Cerebellar nuclear complex (tissue), 1 donor: ENCODE data around the gene RAX2.

Experiments
- DNase-seq, 2 experiments: peaks; one replicate each; lab custom pipeline; 2025; lab: John Stamatoyannopoulos, UW

The RAX2 gene

GRCh38 chr19:3801412-3802096 lies 29.5 kb upstream of the RAX2 start:
- DNase-seq = no peak

GRCh38 chr19:3800996-3801395 lies 29.0 kb upstream of the RAX2 start:
- no peak for DNase-seq

- DNase-seq = no peak
These were observed 26.1 kb upstream of the RAX2 start for GRCh38 chr19:3798137-3798536.

GRCh38 chr19:3796358-3796757 lies 24.3 kb upstream of the RAX2 start:
- no peak for DNase-seq

GRCh38 chr19:3793799-3794198 lies 21.8 kb upstream of the RAX2 start:
- no peak for DNase-seq

- DNase-seq = no peak
These were observed 20.1 kb upstream of the RAX2 start for GRCh38 chr19:3792114-3792513.

GRCh38 chr19:3790941-3791340 lies 18.9 kb upstream of the RAX2 start:
- no peak for DNase-seq

GRCh38 chr19:3790209-3790734 lies 18.2 kb upstream of the RAX2 start:
- no peak for DNase-seq

GRCh38 chr19:3788996-3789778 lies 17.2 kb upstream of the RAX2 start:
- DNase-seq = no peak

GRCh38 chr19:3785938-3786824 lies 14.2 kb upstream of the RAX2 start, which contains the start of gene MATK:
Gene MATK (minus strand): TSS chr19:3786381. CDS start chr19:3785135, 1,246 bp downstream.
- DNase-seq = no peak

GRCh38 chr19:3785451-3785937 lies 13.5 kb upstream of the RAX2 start:
- no peak for DNase-seq

GRCh38 chr19:3784607-3785450 lies 12.8 kb upstream of the RAX2 start:
- no peak for DNase-seq

- no peak for DNase-seq
These were observed 11.9 kb upstream of the RAX2 start for GRCh38 chr19:3783660-3784584.

GRCh38 chr19:3782903-3783302 lies 10.9 kb upstream of the RAX2 start:
- DNase-seq = no peak

GRCh38 chr19:3782330-3782729 lies 10.3 kb upstream of the RAX2 start:
- DNase-seq = no peak

- no peak for DNase-seq
These were observed 9.6 kb upstream of the RAX2 start for GRCh38 chr19:3781603-3782002.

GRCh38 chr19:3780786-3781304 lies 8.8 kb upstream of the RAX2 start:
- no peak for DNase-seq

GRCh38 chr19:3778899-3779723 lies 7.1 kb upstream of the RAX2 start:
- DNase-seq = no peak
